GM18870 (cell line): Measurements from ENCODE around the gene AJAP1.

Experiments
- ATAC-seq: cut with Tn5 transposase; IDR thresholded peaks from one replicate; pipeline ENCODE4 v1.9.1; 2021; ENCODE audit warnings: moderate library complexity; ENCODE audit not compliant: unreplicated experiment

AJAP1 gene

DNA sequence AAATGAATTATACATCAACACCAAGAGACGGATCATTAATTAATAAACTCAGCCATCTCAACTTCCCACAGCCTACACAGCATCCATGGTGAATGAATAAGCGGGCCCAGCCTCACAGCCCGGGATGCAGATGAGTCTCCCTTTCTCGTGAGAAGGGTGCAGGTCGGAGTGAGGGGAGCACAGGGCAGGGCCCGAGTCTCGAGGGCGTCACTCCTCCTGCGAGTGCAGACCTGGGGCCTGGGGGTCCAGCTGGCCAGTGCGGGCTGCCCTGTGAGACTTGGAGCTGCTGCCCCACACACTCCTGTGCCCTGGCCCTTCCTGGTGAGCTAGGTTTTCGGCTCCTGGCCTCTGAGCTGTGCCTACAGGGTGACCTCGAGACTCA, 74.7 kb downstream of the AJAP1 start:
- no peak for ATAC-seq

DNA sequence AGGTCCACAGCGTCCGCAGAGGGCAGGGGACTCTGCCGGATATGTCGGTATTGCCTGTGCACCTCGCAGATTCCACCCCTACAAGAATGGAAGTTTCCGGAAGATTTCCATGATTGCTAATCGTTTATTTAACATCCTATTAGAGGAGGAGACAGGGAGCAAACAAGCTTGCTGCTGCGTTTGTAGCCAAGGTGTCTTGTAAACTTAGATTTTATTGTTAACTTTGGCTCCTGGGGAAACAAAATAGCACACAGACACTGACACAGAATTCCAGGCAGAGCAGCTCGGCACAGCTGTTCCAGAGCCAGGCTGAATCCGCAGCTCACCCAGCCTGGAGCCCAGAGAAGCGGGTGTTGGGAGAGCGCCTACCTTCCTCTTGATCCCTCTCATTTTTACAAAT, 75.7 kb downstream of the AJAP1 start:
- no peak for ATAC-seq

DNA sequence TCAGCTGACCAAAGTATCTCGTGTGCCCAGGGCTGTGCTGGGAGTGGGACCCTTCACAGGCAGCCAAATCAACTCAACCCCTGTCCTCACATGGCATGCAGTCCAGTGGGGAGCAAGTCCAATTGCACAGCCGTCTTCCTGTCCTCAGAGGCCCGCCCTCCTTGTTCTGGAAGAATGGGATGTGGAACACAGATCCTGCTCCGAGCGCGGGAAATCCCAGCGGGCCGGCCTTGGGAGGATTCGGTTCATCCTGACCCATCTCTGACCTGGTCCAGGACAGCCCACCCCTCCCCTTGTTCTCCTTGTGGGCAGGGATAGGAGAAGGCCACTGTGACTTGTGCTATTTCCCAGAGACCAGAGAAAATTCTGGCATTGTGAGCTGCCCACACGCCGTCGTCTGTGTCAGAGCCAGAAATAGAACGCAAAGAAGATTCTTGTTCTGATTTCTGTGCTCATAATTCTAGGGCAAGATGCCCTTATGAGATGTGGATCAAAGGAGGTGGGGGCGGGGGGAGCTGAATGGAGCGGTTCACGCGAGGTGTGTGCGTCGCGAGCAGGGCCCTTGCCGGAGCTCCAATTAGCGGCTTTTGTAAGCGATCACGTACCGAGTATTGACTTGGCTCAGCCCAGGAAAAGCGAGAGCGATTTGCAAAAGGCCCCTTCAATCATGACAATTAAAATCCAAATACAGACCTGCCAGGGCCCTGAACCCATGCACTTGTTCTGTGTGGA, 79.2 kb downstream of the AJAP1 start:
- ATAC-seq = no peak

DNA sequence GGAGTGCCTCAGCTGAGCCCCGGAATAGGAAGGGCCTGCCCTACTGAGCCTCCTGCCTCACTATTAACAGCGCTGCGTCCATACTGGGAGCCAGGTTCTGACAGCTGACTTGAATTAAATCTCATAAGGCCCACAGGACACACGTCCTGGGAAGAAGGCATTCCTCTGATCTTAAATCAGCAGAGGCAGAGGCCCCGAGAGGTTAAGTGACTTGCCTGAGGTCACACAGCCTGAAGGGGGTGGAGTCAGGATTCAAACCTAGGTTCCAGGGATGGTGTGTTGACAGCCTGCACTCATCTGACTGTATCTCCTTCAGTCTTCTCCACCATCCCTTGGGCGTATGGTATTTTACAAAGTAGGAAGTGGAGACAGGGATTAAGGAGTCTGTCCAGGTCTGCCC, 79.8 kb downstream of the AJAP1 start:
- no peak for ATAC-seq

DNA sequence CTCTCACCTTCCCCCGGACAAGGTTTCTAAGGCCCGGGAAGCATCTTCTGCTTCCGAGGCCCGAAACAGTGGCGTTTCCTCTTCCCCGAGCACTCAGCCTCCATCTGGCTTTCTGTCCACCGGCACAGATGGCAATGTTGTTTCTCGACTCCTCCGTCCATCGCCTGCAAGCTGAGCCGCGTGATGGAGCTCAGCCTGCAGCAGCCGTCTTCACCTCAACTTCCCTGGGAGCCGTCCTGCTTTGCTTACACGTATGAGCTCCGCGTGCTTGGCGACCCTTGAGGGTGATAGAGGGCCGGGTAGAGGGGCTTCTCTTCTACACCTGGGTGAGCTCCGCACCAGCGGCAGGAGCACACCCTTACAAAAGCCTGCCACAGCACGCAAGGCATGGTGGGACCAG, 80.4 kb downstream of the AJAP1 start:
- no peak for ATAC-seq

DNA sequence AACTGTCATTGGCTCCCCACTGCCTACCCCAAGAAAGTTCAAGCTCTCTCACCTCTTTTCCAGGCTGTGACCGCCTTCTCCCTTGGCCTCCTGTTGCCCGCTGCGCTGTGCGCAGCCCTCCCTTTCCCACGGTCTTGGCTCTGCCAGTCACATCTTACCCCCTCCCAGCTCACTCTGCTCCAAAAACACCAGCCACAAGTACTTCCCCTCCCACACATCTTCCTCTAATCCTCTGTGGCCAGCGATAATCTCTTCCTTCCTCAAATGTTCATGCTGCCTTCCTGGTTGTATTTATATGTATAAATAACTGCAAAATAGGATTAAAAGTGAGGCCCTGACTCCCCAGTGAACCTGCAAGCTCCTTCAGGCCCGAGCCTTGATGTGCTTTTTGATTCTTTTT, 81.8 kb downstream of the AJAP1 start:
- no peak for ATAC-seq

DNA sequence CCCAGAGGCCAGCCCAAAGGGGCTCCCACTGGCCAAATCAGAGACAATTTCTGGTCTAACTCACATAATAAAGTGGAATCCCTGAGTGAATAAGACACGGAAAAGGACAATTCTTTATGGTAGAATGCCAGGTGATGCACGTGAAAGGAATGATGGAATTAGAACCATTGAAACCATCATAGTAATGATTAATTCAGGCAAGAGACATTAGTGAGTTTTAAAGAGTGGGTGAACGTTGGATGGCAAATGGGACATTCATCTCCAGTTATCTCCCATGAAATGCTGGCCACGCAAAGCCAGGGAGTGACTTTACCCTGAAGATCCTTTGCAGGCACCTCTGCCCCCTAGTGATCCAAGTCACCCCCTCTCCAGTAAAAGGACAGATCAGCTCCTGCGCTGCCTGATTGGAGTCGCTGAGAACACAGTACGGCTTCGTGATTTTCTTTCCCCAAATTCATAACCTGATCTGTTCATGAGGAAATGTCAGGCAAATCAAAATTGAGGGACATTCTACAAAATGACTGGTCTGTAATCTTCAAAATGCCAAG, 87.5 kb downstream of the AJAP1 start:
- no peak for ATAC-seq

DNA sequence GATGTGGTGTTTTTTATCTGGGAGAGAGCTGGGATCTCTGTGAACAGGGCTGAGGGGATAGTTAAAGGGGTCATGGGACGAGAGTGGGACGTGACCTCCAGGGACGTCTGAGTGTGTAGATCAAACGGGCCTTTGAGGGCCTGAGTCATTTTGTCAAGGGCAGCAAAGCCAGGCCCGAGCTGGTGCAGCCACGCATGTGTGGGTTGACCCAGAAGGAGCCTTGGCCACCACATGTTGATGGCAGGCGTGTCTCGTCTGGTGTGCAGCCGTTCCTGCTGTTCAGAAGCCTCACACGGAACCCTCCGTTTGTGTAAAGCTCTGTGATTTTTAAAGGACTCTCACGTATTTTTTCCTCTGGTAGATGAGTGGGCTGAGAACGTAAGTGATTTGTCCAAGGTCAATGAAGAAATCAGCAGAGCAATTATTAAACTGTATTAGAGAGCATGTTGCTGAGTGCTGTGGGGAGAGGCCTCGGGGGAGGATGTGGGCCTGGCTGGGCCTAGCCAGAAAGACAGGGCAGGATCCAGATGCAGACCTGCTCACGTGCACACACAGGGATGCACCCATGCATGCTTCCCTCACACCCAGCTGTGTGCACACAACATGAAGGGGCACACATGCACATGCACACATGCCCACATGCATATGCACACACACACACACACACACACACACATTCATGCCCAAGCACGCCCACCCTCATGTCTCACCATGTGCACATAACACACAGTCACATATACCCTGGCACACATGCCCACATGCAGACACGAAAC, 89.8 kb downstream of the AJAP1 start:
- ATAC-seq = no peak

DNA sequence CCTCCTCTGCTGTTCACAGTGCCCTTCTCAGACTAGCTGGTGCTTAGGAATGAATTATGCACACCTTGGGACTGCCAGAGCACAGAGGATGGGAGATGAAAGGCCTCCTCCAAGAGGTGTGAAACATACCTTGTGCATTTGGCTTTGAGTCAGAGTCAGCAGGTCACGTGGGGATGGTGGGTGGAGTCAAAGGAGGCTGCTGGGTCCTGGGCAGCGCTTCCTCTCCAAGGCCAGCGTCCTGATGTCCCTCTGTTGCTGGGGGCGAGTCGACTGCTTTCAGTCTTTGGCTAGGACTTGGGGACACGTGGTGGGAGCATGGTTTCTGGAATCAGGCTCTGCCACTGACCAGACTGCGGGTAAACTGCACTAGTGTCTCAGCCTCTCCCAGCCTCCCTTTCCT, 91.2 kb downstream of the AJAP1 start:
- ATAC-seq = no peak

DNA sequence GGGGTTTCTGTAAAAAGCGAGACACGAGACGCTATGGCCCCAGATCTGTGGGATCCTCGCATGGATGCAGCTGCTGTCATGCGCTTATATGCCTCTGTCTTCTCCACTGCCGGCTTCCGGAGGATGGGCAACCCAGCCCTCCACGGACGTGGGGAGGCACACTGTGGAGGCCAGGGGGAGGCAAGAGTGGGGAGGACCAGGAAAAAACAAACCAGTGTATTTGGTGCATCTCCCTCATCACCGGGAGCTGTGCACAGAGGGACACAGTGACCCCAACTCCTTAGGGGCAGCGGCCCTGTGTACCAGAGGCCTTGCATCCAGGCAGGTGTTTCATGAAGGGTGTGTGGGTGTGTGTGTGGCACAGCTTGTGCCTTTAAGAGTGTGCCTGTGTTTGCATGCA, 95.0 kb downstream of the AJAP1 start:
- ATAC-seq = no peak

DNA sequence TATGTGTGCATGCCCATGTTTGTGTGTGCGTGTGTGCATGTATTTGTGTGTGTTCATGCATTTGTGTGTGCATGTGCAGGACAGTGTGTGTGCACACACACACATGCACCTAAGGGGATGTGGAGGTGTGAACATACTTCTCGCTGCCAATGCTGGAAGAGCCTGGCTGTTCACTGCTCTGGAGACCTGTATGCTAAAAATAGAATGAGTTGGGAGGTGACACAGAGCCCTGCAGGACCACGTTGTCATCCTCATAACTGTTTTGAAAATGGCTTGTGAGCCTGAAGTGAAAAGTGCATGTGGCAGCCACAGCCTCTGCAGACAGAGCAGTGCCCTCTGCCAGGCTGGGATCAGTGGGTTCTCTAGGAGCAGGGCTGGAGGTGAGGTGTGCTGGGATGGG, 95.8 kb downstream of the AJAP1 start:
- ATAC-seq = no peak

DNA sequence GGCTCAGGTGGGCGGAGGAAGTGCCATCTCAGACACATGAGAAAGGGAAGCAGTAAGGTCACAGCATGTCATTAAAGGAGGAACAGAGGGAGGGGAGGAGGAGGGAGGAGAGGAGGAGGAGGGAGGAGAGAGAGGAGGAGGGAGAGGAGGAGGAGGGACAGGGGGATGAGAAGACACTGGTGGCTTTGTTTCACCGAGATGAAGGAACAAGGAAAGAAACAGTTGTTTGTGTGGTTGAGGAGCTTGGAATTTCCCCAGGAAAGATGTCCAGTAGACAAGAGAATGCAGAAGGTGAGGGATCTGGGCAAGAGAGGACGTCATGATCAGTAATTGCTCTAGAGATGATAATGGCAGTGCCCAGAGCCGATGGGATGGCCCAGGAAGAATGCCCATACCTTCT, 97.7 kb downstream of the AJAP1 start:
- no peak for ATAC-seq

DNA sequence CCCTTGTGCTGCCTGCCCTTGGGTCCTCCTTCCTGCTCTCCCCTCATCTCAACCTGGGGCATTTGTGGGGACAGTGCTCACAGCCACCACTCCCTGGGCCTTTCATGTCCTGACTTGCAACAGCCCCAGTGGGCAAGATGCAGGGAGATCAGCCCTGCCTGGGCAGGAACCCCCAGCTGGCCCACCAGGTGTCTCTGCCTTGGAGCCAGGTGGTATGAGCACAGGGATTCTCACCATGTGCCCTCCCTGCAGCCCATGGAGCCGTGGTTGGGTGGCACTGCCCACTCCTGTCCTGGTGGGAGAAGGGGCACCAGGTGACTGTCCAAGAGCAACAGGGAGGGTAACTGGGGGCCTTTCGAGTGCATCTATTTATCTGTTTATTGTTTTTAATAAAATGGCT, 100.4 kb downstream of the AJAP1 start:
- no peak for ATAC-seq

DNA sequence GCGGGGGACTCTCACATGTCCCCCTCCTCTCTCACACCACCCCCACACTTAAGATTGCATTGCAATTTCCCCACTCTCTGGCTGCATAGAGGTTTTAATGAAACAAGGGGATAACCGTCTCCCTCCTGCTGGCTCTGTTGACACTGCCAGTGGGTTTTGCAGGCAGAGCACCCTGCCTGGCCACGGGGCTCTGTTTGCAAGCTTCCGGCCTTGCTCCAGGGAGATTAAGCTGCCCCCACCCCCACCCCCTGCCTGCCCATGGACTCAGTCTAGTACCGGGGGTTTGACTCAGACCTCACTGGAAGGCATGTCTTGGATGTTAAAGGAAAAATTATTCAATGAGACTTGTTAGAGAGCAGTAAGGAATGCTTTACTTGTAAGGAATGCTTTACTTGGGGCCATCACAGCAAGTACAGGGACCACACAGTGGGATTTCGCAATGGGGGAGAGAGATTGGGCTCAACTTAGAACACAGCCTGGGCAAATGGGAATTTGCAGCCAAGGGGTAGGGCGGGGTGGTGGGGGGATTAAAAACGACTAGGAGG, 101.0 kb downstream of the AJAP1 start:
- ATAC-seq = no peak

DNA sequence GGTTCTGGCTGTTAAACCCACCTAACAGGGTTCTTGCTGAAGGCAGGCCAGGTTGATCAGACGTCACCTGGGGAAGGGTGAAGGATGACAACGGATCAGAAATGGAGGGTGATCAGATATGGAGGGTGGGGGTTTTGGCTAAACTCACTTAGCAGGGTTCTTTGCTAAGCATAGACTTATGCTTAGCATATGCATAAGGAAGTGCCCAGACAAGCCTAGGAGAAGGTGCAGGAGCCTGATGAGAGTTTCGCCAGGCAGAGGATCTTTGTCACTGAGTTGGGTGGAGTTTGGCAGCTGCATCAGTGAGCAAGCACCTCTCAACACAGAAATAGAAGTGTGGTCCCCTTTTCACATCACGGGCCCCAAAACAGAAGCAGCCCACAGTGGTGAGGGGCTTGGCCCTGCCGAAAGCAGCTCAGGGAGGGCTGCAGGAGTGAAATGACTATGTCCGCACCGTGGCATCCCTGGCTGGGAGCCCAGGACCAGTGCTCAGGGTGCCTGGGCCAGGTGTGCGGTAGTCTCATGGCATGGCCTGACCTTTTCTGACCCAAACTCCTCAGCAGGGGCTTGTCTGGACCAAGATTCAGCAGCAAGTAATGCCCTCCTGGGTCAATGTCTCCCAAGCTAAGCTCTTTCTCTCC, 101.6 kb downstream of the AJAP1 start:
- no peak for ATAC-seq

DNA sequence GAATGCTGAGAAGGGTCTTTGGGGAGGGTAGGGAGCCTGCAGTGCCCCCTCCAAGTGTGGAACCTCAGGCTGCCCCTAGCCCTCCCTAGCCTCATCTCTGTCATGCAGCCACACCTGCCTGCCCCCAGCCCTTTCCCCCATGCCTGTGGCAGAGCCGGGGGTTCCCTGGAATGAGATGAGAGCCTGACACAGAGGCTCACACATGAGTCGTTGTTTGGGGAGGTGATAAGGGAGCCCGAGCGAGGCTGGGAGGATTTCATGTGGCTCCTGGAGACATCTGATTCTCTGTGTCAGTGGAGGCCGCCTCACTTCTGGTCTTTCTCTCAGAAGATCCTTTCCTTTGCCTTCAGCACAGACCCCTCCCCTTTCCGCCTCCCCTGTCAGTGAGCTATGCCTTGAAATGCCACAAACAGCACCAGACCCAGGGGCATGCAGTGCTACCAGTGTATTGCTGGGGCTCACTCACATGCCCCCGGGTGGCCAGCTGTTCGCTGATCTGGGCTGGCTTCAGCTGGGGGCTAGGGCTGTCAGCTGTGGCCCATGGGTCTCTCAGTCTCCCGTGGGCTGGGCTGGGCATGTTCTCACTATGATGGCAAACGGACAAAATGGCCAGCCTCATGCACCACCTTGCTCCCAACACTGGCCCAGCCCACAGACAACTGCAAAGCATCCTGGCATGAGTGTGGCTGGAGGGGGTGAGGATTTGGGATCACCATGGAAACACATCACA, 102.6 kb downstream of the AJAP1 start:
- ATAC-seq = no peak

DNA sequence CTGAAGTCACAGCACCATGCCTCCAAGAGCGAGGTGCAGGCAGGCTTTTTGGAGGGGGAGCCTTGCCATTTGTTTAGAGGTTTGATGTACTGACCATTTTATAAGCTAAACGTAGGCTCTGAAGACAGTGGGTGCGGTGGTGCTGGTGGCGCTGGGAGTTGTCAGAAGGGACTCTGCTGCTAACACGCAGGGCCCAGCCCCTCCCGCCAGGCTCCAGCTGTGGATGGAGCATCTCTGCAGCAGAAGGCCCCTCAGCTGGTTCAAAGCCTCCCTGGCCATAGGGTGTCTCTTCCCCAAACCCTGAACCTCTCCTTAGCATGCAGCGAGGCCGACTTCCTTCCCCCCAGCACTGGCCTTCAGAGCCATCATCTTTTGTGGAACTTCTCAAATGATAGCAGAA, 105.3 kb downstream of the AJAP1 start:
- ATAC-seq = no peak

DNA sequence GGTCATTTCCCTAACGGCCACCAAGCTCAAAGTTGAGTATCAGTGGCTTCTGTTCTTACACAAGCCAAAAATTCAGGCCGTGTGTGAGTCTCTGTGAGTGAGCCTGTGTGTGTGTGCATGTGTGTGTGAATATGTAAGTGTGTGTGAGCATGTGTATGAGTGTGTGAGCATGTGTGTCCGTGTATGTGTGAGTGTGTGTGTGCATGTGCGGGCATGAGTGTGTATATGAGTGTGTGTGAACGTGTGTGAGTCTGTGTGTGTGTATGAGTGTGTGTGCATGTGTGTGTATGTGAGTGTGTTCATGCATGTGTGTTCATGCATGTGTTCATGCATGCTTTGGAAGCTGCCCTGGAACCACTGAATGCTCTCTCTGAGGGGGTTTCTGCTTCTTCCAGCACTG, 105.7 kb downstream of the AJAP1 start:
- ATAC-seq = no peak

DNA sequence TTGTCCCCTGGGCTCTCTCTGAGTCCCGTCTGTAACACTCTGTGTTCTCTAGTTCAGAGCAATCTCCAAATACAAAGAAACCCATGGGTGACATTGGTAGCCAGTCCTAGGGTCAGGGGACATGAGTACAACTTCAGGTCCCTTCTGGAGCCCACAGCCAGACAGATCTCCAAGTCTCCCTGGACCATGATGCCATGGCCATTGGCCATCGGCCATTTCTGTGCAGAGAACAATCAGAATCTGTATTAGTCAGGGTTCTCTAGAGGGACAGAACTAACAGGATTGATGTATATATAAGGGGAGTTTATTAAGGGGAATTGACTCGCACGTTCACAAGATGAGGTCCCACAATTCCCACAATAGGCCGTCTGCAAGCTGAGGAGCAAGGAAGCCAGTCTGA, 106.9 kb downstream of the AJAP1 start:
- no peak for ATAC-seq

DNA sequence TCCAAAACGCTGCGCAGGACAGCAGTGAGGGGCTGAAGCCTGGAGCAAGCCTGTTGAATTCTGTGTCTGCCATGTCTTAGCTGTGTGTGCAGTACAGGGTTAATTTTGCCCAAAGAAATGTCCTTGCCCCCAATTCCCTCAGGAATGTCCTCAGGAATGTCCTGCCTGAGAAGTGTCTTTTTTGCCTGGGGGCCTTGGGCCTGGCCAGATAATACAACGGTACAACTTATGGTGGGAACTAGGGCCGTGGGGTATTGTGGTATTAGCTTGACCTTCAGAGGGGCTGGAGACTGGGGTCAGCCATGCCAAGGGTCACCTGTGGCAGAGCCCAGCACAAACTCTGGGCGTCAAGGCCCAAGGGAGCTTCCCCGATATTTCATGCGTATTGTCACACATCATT, 107.7 kb downstream of the AJAP1 start:
- no peak for ATAC-seq

DNA sequence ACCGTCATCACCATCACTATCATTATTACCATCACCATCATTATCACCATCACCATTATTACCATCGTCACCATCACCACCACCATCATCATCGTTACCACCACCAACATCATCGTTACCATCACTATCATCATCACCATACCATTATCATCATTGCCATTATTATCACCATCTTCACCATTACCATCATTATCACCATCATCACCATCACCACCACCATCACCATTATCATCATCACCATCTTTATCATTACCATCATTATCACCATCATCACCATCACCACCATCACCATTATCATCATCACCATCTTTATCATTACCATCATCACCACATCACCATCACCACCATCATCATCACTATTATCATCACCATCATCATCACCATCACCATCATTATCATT, 112.9 kb downstream of the AJAP1 start:
- no peak for ATAC-seq
